Progenitor cell of endocrine pancreas (in vitro differentiated cells): Measurements from ENCODE around the gene FKBP2. TPM values are rescaled to one million over a fixed set of nuclear protein-coding genes. Genes with fewer than 3 reads are reported as not detected.

Source experiments
- DNase-seq: peaks from one replicate; pipeline ENCODE4 v3.0.0; 2021; ENCODE audit warnings: low spot score; ENCODE audit not compliant: unreplicated experiment
- H3K27ac Mint-ChIP-seq: 2 replicates; pipeline ENCODE4 v1.8.0; 2021; ENCODE audit warnings: mild to moderate bottlenecking, moderate library complexity, mixed read lengths
- H3K27me3 Mint-ChIP-seq: 2 replicates; pipeline ENCODE4 v1.8.0; 2021; ENCODE audit warnings: mixed read lengths
- H3K36me3 Mint-ChIP-seq: 2 replicates; pipeline ENCODE4 v1.8.0; 2022; ENCODE audit warnings: mixed read lengths; ENCODE audit not compliant: insufficient read depth
- H3K4me1 Mint-ChIP-seq: 2 replicates; pipeline ENCODE4 v1.8.0; 2021; ENCODE audit warnings: low read depth, mixed read lengths
- H3K4me3 Mint-ChIP-seq: 2 replicates; pipeline ENCODE4 v1.8.0; 2021; ENCODE audit warnings: low read depth, mild to moderate bottlenecking, moderate library complexity, mixed read lengths
- H3K9me3 Mint-ChIP-seq: 2 replicates; pipeline ENCODE4 v1.8.0; 2021; ENCODE audit warnings: low read depth, mixed read lengths
- total RNA-seq: library from RNA; stranded (reverse); gene quantifications from 2 replicates; pipeline ENCODE4 v1.2.1, GENCODE V29; 2021
- TF ChIP-seq, protein P1 (sequence below): fragments of 200-600 bp; sonication (generic); IDR thresholded peaks from one replicate; pipeline ENCODE4 v1.5.0; 2021; ENCODE audit warnings: antibody characterized with exemption, mild to moderate bottlenecking; ENCODE audit not compliant: unreplicated experiment

Gene FKBP2
- total RNA-seq, 1 donor from 2014 or later = 57.7 TPM

DNA sequence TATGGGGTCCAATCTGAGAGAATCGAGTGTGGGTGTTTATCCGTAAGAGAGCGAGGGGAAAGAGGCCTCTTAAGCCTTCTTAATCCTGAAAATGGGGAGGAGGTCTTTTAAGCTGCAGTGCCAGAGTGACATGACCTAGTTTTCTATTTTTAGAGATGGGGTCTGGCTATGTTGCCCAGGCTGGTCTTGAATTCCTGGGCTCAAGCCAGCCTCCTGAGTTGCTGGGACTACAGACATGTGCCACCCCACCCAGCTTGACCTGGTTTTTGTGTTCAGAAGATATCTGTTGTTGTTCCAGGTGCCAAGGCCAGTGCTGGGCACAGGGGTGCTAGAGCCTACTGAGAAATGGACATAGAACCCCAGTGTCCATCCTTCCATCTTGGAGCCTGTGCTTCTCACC is 42.2 kb downstream of the FKBP2 start:
- peaks cover 7% of the 10 kb centered on the region for H3K4me1 Mint-ChIP-seq
- no peaks in the 10 kb centered on the region for H3K27me3 Mint-ChIP-seq
- peak overlapping the region; percentile 80 for H3K4me3 Mint-ChIP-seq
- TF ChIP-seq, protein P1, sequence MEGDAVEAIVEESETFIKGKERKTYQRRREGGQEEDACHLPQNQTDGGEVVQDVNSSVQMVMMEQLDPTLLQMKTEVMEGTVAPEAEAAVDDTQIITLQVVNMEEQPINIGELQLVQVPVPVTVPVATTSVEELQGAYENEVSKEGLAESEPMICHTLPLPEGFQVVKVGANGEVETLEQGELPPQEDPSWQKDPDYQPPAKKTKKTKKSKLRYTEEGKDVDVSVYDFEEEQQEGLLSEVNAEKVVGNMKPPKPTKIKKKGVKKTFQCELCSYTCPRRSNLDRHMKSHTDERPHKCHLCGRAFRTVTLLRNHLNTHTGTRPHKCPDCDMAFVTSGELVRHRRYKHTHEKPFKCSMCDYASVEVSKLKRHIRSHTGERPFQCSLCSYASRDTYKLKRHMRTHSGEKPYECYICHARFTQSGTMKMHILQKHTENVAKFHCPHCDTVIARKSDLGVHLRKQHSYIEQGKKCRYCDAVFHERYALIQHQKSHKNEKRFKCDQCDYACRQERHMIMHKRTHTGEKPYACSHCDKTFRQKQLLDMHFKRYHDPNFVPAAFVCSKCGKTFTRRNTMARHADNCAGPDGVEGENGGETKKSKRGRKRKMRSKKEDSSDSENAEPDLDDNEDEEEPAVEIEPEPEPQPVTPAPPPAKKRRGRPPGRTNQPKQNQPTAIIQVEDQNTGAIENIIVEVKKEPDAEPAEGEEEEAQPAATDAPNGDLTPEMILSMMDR = no peak
- no peak for DNase-seq
- no peak overlapping the region for H3K27ac Mint-ChIP-seq
- H3K36me3 Mint-ChIP-seq = peaks cover 7% of the 10 kb centered on the region
- H3K9me3 Mint-ChIP-seq = no peaks in the 10 kb centered on the region

DNA sequence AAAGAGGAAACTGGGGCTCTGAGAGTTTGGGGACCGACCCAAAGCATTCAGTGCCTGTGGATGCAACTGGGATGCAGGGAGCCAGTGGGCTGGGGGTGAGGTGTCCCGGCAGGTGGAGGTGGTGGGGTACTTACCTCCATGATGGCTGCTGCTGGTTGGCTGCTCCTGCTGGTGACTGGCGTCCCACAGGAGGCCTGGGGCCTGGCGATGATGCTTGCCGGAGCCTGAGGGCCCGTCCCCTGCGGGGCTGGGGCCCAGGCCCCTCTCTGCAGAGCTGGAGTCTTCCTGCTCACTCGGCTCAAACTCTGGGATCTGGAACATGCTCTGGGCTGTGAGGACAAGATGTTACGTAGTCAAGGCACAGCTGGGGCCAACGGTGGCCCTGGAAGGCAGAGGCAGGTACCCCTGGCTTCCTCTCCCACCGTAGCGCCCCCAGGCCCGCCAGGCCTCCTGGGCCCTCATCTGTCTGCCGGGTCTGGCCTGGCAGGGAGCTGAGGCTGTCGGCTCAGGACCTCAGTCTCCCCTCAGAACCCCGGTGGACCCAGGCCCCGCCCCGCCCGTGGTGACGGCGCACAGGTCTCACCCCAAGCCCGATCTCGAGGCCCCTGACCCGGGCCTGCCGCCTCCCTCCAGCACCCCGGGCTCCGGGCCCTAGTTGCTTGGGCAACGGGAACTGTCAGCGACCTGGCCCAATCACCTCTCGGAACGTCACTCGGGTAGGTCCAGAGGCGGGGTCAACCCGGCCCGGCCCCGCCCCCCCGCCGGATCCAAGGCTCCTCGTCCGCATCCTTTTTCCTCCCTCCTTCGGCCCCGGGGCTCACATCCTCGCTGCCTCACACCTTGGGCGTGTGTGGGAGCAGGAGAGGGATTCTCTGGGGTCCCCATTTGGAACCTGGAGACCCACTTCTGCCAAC is 43.4 kb downstream of the FKBP2 start, which contains the start of gene BAD:
Gene BAD, minus strand, starts transcription at position 618 of the 914 bp plus-strand sequence. Its CDS starts 297 bp downstream, at position 321.
- DNase-seq = peak; percentile 92
- Mint-ChIP-seq H3K9me3 (no peaks in the 10 kb centered on the region), H3K27ac (peak within 1 kb of the TSS; percentile 88), H3K36me3 (peaks cover 2% of the 10 kb centered on the region), H3K4me3 (peak within 1 kb of the TSS; percentile 81), H3K4me1 (peaks cover 7% of the 10 kb centered on the region), H3K27me3 (peaks cover 2% of the 10 kb centered on the region)
- TF ChIP-seq, protein P1 = no peak

DNA sequence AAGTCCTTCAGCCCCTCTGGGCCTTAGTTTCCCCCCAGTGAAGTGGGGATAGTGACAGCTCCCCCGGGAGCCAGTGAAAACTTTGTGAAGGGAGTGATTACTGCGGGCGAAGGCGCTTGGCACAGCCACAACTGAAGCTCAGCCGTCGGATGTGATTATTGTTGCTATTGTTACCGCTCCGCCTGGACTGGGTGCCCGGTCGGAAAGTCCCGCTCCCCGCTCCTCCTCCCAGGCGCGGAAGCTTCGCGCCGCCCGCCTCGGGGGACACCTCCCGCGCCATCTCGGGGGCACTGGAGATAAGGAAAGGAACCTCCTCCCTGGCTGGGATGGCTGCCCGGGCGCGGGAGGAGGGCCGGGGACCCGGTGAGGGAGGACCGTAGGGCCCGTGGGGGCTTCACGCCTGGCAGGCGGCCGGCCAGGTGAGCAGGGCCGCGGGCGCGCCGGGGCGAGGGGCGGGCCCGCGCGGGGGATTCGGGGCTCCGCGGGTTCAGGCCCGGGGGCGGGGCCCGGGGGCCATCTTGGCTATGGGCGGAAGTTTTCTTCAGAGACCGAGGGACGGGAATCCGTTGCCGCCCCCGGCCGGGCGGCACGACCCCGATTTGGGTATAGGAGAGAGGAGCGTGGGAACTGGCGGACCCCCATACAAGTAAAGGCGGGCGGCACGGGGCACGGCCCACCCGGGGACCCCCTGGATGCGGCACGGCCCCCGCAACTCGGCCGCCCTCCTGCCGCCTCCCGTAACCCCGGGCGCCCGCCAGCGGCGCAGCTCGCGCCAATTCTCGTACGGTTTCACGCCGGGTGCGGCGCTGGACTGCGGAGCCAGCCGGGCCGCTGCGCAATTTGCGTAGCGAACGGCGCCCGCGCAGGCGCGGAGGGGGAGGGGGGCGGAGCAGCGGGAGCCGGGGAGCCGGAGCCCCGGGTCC is 44.3 kb downstream of the FKBP2 start, which contains the start of gene GPR137:
Gene GPR137, plus strand, starts transcription at position 887 of the 923 bp plus-strand sequence. CDS start 677 bp downstream, outside the sequence.
- peaks cover 11% of the 10 kb centered on the region for H3K27me3 Mint-ChIP-seq
- H3K9me3 Mint-ChIP-seq = no peaks in the 10 kb centered on the region
- TF ChIP-seq, protein P1 = no peak
- peak; percentile 84 for DNase-seq
- peak within 1 kb of the TSS; percentile 81 for H3K4me3 Mint-ChIP-seq
- peak within 1 kb of the TSS; percentile 88 for H3K27ac Mint-ChIP-seq
- peaks cover 4% of the 10 kb centered on the region for H3K36me3 Mint-ChIP-seq
- H3K4me1 Mint-ChIP-seq = peaks cover 7% of the 10 kb centered on the region

DNA sequence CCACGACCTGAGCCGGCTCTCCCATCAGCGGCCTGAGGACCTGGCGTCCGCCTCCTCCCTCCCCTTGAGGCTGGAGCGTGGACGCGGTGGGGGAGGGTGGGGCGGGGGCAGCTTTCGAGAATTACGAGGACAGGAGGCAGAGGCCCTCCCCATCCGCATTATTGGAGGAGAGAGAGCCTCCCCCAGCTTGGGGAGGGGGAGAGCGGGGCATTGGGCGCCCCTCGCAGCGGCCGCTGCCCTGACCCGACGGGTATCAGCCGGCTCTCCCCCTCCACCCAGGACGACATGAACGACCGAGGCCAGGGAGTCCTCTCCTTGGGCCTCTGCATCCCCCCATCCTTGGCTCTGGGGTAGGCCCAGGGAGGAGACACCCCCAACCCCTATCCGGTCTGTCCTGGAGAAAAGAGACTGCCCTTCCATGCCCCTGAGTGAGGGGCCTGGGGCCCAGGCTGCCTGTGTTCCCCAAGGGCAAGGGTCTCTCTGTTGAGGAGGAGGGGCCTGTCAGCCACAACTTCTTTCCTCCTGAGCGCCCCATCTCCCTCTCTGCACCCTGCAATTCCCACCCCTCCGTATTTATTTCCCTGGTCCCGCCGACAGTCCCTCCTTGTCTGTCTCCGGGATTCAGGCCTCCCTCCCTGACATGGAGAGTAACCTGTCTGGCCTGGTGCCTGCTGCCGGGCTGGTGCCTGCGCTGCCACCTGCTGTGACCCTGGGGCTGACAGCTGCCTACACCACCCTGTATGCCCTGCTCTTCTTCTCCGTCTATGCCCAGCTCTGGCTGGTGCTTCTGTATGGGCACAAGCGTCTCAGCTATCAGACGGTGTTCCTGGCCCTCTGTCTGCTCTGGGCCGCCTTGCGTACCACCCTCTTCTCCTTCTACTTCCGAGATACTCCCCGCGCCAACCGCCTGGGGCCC is 45.2 kb downstream of the FKBP2 start:
- Mint-ChIP-seq H3K27ac (no peak overlapping the region), H3K27me3 (peaks cover 19% of the 10 kb centered on the region), H3K4me3 (peak overlapping the region; percentile 75), H3K4me1 (peaks cover 7% of the 10 kb centered on the region), H3K9me3 (no peaks in the 10 kb centered on the region), H3K36me3 (peaks cover 4% of the 10 kb centered on the region)
- TF ChIP-seq, protein P1 = no peak
- DNase-seq = no peak
